ENCODE measurements around the gene CNPPD1. TPM values are rescaled to one million over a fixed set of nuclear protein-coding genes. Genes with fewer than 3 reads are reported as not detected.

The CNPPD1 gene
- total and polyA plus RNA-seq, 2 of the 8 experiments (the other 6 are each of a cell fraction or from before 2014, with no cell fraction given): 32.9 to 35.9 TPM

GRCh38 chr2:219197388-219197787 is 20.7 kb upstream of the CNPPD1 start (continued):
- TF ChIP-seq CHD2 (IDR thresholded peaks at IDR 0.05; ENCODE audit: low read length) (no peak), SP1 (IDR thresholded peaks at IDR 0.05; ENCODE audit: low read depth, low read length) (no peak)

All from H1 (cell line).